HepG2 (cell line): Measurements from ENCODE around the gene ZNF519.
"Not testable (repeated sequence)": the region's sequence is repeated elsewhere in the genome, so short reads cannot be mapped to it uniquely, and the experiment has no call there.

Source experiments
- EZH2 ChIP-seq: conservative IDR thresholded peaks from 2 replicates; pipeline ENCODE4 v1.6.1; 2012; ENCODE audit warnings: mild to moderate bottlenecking, low read depth, low read length, moderate library complexity
- NFE2L2 ChIP-seq: fragments of 150-350 bp; IDR thresholded peaks from 2 replicates; pipeline ENCODE4 v1.6.1; 2014; ENCODE audit warnings: low read length
- NFRKB ChIP-seq: fragments of 450-650 bp; IDR thresholded peaks from 2 replicates; pipeline ENCODE4 v1.6.1; 2017
- RAD51 ChIP-seq: fragments of 450-650 bp; IDR thresholded peaks from 2 replicates; pipeline ENCODE4 v1.6.1; 2016; ENCODE audit warnings: borderline replicate concordance
- ZNF274 ChIP-seq: sonication (generic); formaldehyde crosslinking; IDR thresholded peaks from 2 replicates; pipeline ENCODE4 v1.5.1; 2020; ENCODE audit warnings: mild to moderate bottlenecking, missing genetic modification reagents

- not testable (repeated sequence) for TF ChIP-seq EZH2; RAD51; ZNF274 (CRISPR knock-in tag); NFE2L2; NFRKB
These were observed 16.0 kb upstream of the ZNF519 start for GRCh38 chr18:14147935-14148865.
